IMR-90 (cell line): ENCODE measurements around the gene PSMC5.

Experiments
- CEBPB ChIP-seq: IDR thresholded peaks from 2 replicates; pipeline ENCODE4 v1.6.1; 2012; ENCODE audit warnings: low read depth, low read length, improper control_type of control experiment
- CTCF ChIP-seq: conservative IDR thresholded peaks from 2 replicates; pipeline ENCODE4 v1.5.1; 2012; ENCODE audit warnings: mild to moderate bottlenecking, low read depth, low read length, improper control_type of control experiment
- MXI1 ChIP-seq: IDR thresholded peaks from 2 replicates; pipeline ENCODE4 v1.6.1; 2012; ENCODE audit warnings: low read depth, mild to moderate bottlenecking, low read length, moderate library complexity, borderline replicate concordance
- POLR2A ChIP-seq: IDR thresholded peaks from 2 replicates; pipeline ENCODE4 v1.6.1; 2012; ENCODE audit warnings: mild to moderate bottlenecking, low read depth, low read length

- TF ChIP-seq POLR2A = no peak
- TF ChIP-seq MXI1 = no peak
- TF ChIP-seq CTCF = no peak
- no peak for TF ChIP-seq CEBPB
Measured at GRCh38 chr17:63832455-63832854, 5.2 kb downstream of the PSMC5 start.
